OCI-LY7 (cell line): Measurements from ENCODE around the gene ACBD6. TPM values are rescaled to one million over a fixed set of nuclear protein-coding genes. Genes with fewer than 3 reads are reported as not detected.

Source experiments
- BruUV-seq: library from RNA; stranded (reverse); fragments of 400-500 nt; replicated peaks from 2 replicates; lab custom pipeline; 2021; lab: Mats Ljungman, UMichigan
- CTCF ChIA-PET: fragments of 300-600 bp; sonication (Branson Sonifier 250); formaldehyde crosslinking; loops from one replicate; lab custom pipeline; 2022; ENCODE audit warnings: antibody characterized with exemption; ENCODE audit not compliant: unreplicated experiment; lab: Charles Lee
- POLR2A ChIA-PET: fragments of 300-600 bp; sonication (Branson Sonifier 250); formaldehyde crosslinking; loops from one replicate; lab custom pipeline; 2022; ENCODE audit warnings: antibody characterized with exemption; lab: Charles Lee
- DNase-seq: peaks from one replicate; pipeline ENCODE4 v3.0.0-alpha.2; 2015; ENCODE audit warnings: low spot score
- H2AFZ ChIP-seq: fragments of 200-600 bp; sonication (generic), shearing (Covaris generic); 2 replicates; pipeline ENCODE4 v1.6.1; 2014; ENCODE audit warnings: mild to moderate bottlenecking, antibody characterized with exemption, low read length, moderate library complexity
- H3K27ac ChIP-seq: fragments of 200-600 bp; sonication (generic); 2 replicates; pipeline ENCODE4 v1.5.1; 2014; ENCODE audit warnings: mixed run types, low read depth, mild to moderate bottlenecking, moderate library complexity, low read length, inconsistent platforms; ENCODE audit not compliant: poor library complexity, severe bottlenecking
- H3K36me3 ChIP-seq: fragments of 200-600 bp; sonication (generic); 2 replicates; pipeline ENCODE4 v1.6.1; 2014; ENCODE audit warnings: mild to moderate bottlenecking, antibody characterized with exemption, low read length, moderate library complexity, mixed read lengths; ENCODE audit not compliant: insufficient read depth
- H3K4me1 ChIP-seq: fragments of 200-600 bp; sonication (generic); 2 replicates; pipeline ENCODE4 v1.5.1; 2014; ENCODE audit warnings: mild to moderate bottlenecking, low read length; ENCODE audit not compliant: insufficient read depth, poor library complexity, severe bottlenecking
- H3K4me2 ChIP-seq: fragments of 200-600 bp; sonication (generic); 2 replicates; pipeline ENCODE4 v1.6.1; 2014; ENCODE audit warnings: mild to moderate bottlenecking, low read length
- H3K4me3 ChIP-seq: fragments of 200-600 bp; sonication (generic); 2 replicates; pipeline ENCODE4 v1.5.1; 2014; ENCODE audit warnings: mild to moderate bottlenecking, low read depth, low read length; ENCODE audit not compliant: poor library complexity, severe bottlenecking
- H3K79me2 ChIP-seq: fragments of 200-600 bp; sonication (generic); 2 replicates; pipeline ENCODE4 v1.6.1; 2016; ENCODE audit warnings: low read depth, mild to moderate bottlenecking, low read length, moderate library complexity, mixed read lengths; ENCODE audit not compliant: insufficient read depth
- H3K9me2 ChIP-seq: fragments of 200-600 bp; sonication (generic); 2 replicates; pipeline ENCODE4 v1.6.1; 2016; ENCODE audit warnings: mild to moderate bottlenecking, low read length, mixed read lengths; ENCODE audit not compliant: insufficient read depth
- H3K9me3 ChIP-seq: fragments of 200-600 bp; sonication (generic); 2 replicates; pipeline ENCODE4 v1.6.1; 2014; ENCODE audit warnings: mild to moderate bottlenecking, mixed run types, low read length, mixed read lengths
- H4K20me1 ChIP-seq: fragments of 200-600 bp; sonication (generic); 2 replicates; pipeline ENCODE4 v1.6.1; 2014; ENCODE audit warnings: mild to moderate bottlenecking, antibody characterized with exemption, low read length, moderate library complexity, mixed read lengths; ENCODE audit not compliant: insufficient read depth
- CTCF ChIP-seq: fragments of 200-600 bp; sonication (generic); conservative IDR thresholded peaks from 2 replicates; pipeline ENCODE4 v1.5.1; 2014; ENCODE audit warnings: mild to moderate bottlenecking, antibody characterized with exemption, low read length, moderate library complexity, mixed read lengths
- EZH2phosphoT487 ChIP-seq: fragments of 200-600 bp; sonication (generic); IDR thresholded peaks from 2 replicates; pipeline ENCODE4 v1.6.1; 2018; ENCODE audit warnings: low read depth, borderline replicate concordance, mild to moderate bottlenecking, mixed run types, antibody characterized with exemption, low read length, moderate library complexity, mixed read lengths
- intact Hi-C: fragments of 100-400 bp; cut with micrococcal nuclease; formaldehyde crosslinking; loops from one replicate; pipeline ENCODE4 v1.10.0; 2022; ENCODE audit not compliant: unreplicated experiment
- total RNA-seq, 2 experiments: library from RNA; depleted of rRNA in 1 of 2; stranded (reverse); fragments of >200 nt in 1 of 2; shearing (Covaris generic) in 1 of 2; gene quantifications; 2 replicates each; pipeline ENCODE4 v1.2.3, GENCODE V29; 2014 to 2022

The ACBD6 gene
- total RNA-seq, 2 experiments from 2014 or later = 61.2 to 78.4 TPM

- Histone ChIP-seq H2AFZ (no peak overlapping the region; the same call in 1 of the 2 replicates), H3K79me2 (no peaks in the 10 kb centered on the region), H3K9me3 (no peaks in the 10 kb centered on the region), H3K27ac (no peak overlapping the region), H3K36me3 (no peaks in the 10 kb centered on the region), H4K20me1 (no peaks in the 10 kb centered on the region), H3K4me1 (no peaks in the 10 kb centered on the region), H3K4me2 (no peak overlapping the region), H3K4me3 (no peak overlapping the region), H3K9me2 (no peaks in the 10 kb centered on the region)
- no peak for DNase-seq
- ChIA-PET CTCF (no interaction called here), POLR2A (interaction anchor here (1.0 kb wide), 1 partner anchor 331 kb away, joined by 3 read pairs; no protein-coding TSS in a partner anchor)
- intact Hi-C loops = no loop called here
- TF ChIP-seq EZH2phosphoT487 (no peak), CTCF (no peak)
- BruUV-seq = no TSS peak
Measured at GRCh38 chr1:180534214-180534613, 31.8 kb upstream of the ACBD6 start.

GRCh38 chr1:180533266-180533987, 31.1 kb upstream of the ACBD6 start:
- Histone ChIP-seq H3K4me3 (no peak overlapping the region), H3K27ac (no peak overlapping the region), H4K20me1 (no peaks in the 10 kb centered on the region), H3K79me2 (no peaks in the 10 kb centered on the region), H3K9me2 (no peaks in the 10 kb centered on the region), H3K4me2 (no peak overlapping the region), H3K4me1 (no peaks in the 10 kb centered on the region), H3K9me3 (no peaks in the 10 kb centered on the region), H2AFZ (peak overlapping the region; percentile 65; the same call in 1 of the 2 replicates), H3K36me3 (no peaks in the 10 kb centered on the region)
- peak; percentile 70 for DNase-seq
- CTCF ChIA-PET = no interaction called here
- intact Hi-C loops = loop anchor here (1.0 to 2.0 kb wide), 2 partner anchors 328 to 609 kb away; no protein-coding TSS in a partner anchor
- POLR2A ChIA-PET = interaction anchor here (0.6 to 1.1 kb wide), 2 partner anchors 13 to 553 kb away, joined by 3 read pairs; no protein-coding TSS in a partner anchor
- BruUV-seq = no TSS peak
- no peak for TF ChIP-seq EZH2phosphoT487
- TF ChIP-seq CTCF = peak; percentile 98

GRCh38 chr1:180532854-180533253, 30.5 kb upstream of the ACBD6 start:
- no peak for DNase-seq
- BruUV-seq = no TSS peak
- H3K9me3 ChIP-seq = no peaks in the 10 kb centered on the region
- no peaks in the 10 kb centered on the region for H3K9me2 ChIP-seq
- TF ChIP-seq EZH2phosphoT487 (no peak), CTCF (no peak)
- no peaks in the 10 kb centered on the region for H3K79me2 ChIP-seq
- H3K4me3 ChIP-seq = no peak overlapping the region
- ChIA-PET POLR2A (interaction anchor here (1.1 kb wide), 1 partner anchor 13 kb away, joined by 3 read pairs; no protein-coding TSS in a partner anchor), CTCF (no interaction called here)
- no peaks in the 10 kb centered on the region for H4K20me1 ChIP-seq
- no peaks in the 10 kb centered on the region for H3K36me3 ChIP-seq
- no peak overlapping the region for H2AFZ ChIP-seq
- H3K4me2 ChIP-seq = no peak overlapping the region
- intact Hi-C loops = loop anchor here (1.0 to 2.0 kb wide), 2 partner anchors 328 to 610 kb away; no protein-coding TSS in a partner anchor
- no peaks in the 10 kb centered on the region for H3K4me1 ChIP-seq
- no peak overlapping the region for H3K27ac ChIP-seq
